Measurements from ENCODE around the gene PARD3B.

PARD3B gene

DNA sequence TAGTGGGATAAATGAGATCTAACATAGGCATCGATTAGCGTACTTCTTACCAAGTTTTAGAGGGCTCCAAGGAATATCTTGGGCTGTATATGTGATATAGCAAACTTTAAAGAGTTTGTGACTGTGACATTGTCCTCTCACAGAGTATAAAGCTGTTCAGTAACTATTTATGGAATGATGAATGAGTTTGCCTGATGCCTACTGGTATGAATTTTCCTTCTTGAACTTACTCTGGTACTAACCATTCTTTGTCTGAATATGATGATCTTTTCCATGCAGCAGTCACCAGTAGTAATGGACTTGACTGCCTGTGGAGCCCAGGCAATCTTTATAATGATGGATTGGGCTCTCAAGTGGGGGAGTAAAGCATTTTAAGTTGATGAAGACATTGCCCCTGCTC, 120.5 kb downstream of the PARD3B start:
- Histone ChIP-seq H3K4me1 (ENCODE audit: control insufficient read depth, low read length) (no peaks in the 10 kb centered on the region), H3K9me3 (ENCODE audit: control insufficient read depth, insufficient read depth, low read length) (no peaks in the 10 kb centered on the region), H4K20me1 (ENCODE audit: control insufficient read depth, insufficient read depth, low read depth, low read length) (no peaks in the 10 kb centered on the region), H3K79me2 (ENCODE audit: control insufficient read depth, low read length) (no peaks in the 10 kb centered on the region), H3K4me3 (ENCODE audit: low read length) (no peak overlapping the region), H3K9me2 (replicated peaks; ENCODE audit: control insufficient read depth, low read length) (no peaks in the 10 kb centered on the region; the same call in 1 of the 2 replicates), H3K27ac (ENCODE audit: low read depth, low read length) (no peak overlapping the region), H3F3A (ENCODE audit: control insufficient read depth, insufficient read depth) (no peaks in the 10 kb centered on the region), H3K4me2 (ENCODE audit: low read length) (no peak overlapping the region), H3K27me3 (ENCODE audit: control insufficient read depth, low read length) (no peaks in the 10 kb centered on the region), H3K36me3 (ENCODE audit: control insufficient read depth, low read length) (no peaks in the 10 kb centered on the region)
- TF ChIP-seq, protein P1, sequence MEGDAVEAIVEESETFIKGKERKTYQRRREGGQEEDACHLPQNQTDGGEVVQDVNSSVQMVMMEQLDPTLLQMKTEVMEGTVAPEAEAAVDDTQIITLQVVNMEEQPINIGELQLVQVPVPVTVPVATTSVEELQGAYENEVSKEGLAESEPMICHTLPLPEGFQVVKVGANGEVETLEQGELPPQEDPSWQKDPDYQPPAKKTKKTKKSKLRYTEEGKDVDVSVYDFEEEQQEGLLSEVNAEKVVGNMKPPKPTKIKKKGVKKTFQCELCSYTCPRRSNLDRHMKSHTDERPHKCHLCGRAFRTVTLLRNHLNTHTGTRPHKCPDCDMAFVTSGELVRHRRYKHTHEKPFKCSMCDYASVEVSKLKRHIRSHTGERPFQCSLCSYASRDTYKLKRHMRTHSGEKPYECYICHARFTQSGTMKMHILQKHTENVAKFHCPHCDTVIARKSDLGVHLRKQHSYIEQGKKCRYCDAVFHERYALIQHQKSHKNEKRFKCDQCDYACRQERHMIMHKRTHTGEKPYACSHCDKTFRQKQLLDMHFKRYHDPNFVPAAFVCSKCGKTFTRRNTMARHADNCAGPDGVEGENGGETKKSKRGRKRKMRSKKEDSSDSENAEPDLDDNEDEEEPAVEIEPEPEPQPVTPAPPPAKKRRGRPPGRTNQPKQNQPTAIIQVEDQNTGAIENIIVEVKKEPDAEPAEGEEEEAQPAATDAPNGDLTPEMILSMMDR (IDR thresholded peaks at IDR 0.05; ENCODE audit: low read depth, low read length, poor library complexity, severe bottlenecking) = no peak
- no peak for TF ChIP-seq EZH2phosphoT487 (IDR thresholded peaks at IDR 0.05; ENCODE audit: borderline replicate concordance, low read length)

DNA sequence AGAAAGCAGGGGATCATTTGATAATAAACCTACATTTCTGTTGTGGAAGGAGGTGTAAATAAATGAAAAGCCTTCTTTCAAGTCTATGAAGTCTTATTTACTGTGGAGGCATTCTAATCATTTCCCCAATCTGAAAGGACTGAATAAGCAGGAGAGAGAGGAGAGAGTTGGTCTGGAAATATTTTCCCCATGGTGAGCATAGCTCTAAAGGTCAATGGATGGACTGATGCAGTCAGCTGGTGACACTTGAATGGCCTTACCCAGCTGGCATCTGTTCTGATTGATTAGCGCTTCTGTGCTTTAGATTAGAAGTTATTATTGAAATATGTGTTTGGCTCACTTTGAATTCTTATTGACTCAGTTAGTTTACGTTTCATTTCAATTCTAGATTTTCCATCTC, 122.7 kb downstream of the PARD3B start:
- Histone ChIP-seq H3K27ac (ENCODE audit: low read depth, low read length) (no peak overlapping the region), H3K4me1 (ENCODE audit: control insufficient read depth, low read length) (no peaks in the 10 kb centered on the region), H3K27me3 (ENCODE audit: control insufficient read depth, low read length) (no peaks in the 10 kb centered on the region), H3K36me3 (ENCODE audit: control insufficient read depth, low read length) (no peaks in the 10 kb centered on the region), H3K9me3 (ENCODE audit: control insufficient read depth, insufficient read depth, low read length) (no peaks in the 10 kb centered on the region), H3K4me2 (ENCODE audit: low read length) (no peak overlapping the region), H3K4me3 (ENCODE audit: low read length) (no peak overlapping the region), H3K79me2 (ENCODE audit: control insufficient read depth, low read length) (no peaks in the 10 kb centered on the region), H4K20me1 (ENCODE audit: control insufficient read depth, insufficient read depth, low read depth, low read length) (no peaks in the 10 kb centered on the region), H3F3A (ENCODE audit: control insufficient read depth, insufficient read depth) (no peaks in the 10 kb centered on the region), H3K9me2 (replicated peaks; ENCODE audit: control insufficient read depth, low read length) (no peaks in the 10 kb centered on the region)
- TF ChIP-seq, protein P1 (IDR thresholded peaks at IDR 0.05; ENCODE audit: low read depth, low read length, poor library complexity, severe bottlenecking) = no peak
- TF ChIP-seq EZH2phosphoT487 (IDR thresholded peaks at IDR 0.05; ENCODE audit: borderline replicate concordance, low read length) = no peak

DNA sequence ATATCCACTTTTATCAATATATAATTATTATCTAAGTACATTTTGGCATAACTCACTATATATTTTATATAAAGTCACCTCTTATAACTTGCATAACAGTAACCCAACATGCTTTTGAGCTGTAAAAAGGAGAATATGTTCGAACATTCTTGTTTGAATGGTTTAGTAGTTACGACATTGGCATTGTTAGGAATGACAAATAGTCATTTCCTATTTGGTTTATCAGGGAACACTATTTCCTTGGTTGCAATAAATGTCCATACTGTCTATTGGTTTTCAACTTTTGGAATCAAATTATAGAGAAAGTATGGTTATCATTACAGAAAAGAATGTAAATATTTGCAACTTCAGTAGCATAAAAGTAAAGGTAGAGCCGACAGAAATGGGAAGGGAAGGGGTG, 124.1 kb downstream of the PARD3B start:
- TF ChIP-seq, protein P1 (IDR thresholded peaks at IDR 0.05; ENCODE audit: low read depth, low read length, poor library complexity, severe bottlenecking) = no peak
- TF ChIP-seq EZH2phosphoT487 (IDR thresholded peaks at IDR 0.05; ENCODE audit: borderline replicate concordance, low read length) = no peak
- no peaks in the 10 kb centered on the region for H4K20me1 ChIP-seq (ENCODE audit: control insufficient read depth, insufficient read depth, low read depth, low read length)
- no peak overlapping the region for H3K4me2 ChIP-seq (ENCODE audit: low read length)
- no peaks in the 10 kb centered on the region for H3K9me3 ChIP-seq (ENCODE audit: control insufficient read depth, insufficient read depth, low read length)
- H3F3A ChIP-seq (ENCODE audit: control insufficient read depth, insufficient read depth) = no peaks in the 10 kb centered on the region
- no peaks in the 10 kb centered on the region for H3K4me1 ChIP-seq (ENCODE audit: control insufficient read depth, low read length)
- H3K9me2 ChIP-seq (replicated peaks; ENCODE audit: control insufficient read depth, low read length) = no peaks in the 10 kb centered on the region
- H3K79me2 ChIP-seq (ENCODE audit: control insufficient read depth, low read length) = no peaks in the 10 kb centered on the region
- H3K4me3 ChIP-seq (ENCODE audit: low read length) = no peak overlapping the region
- no peaks in the 10 kb centered on the region for H3K27me3 ChIP-seq (ENCODE audit: control insufficient read depth, low read length)
- no peak overlapping the region for H3K27ac ChIP-seq (ENCODE audit: low read depth, low read length)
- no peaks in the 10 kb centered on the region for H3K36me3 ChIP-seq (ENCODE audit: control insufficient read depth, low read length)

DNA sequence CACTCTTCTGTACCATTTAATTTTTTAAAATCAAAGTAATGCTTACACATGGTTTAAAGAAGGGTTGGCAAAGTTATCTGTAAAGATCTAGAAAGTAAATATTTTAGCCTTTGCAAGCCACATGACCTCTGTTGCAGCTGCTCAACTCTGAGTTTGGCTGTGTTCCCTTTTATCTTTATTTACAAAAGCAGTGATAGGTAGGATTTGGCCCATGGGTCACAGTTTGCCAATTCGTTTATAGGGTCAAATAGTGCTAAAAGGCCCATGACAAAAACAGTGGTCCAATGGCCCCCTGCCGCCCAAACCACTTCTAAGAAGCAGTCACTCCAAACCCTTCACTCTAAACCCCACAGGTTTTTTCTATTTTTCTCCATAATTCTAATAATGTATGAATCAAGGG, 124.8 kb downstream of the PARD3B start:
- H3F3A ChIP-seq (ENCODE audit: control insufficient read depth, insufficient read depth) = no peaks in the 10 kb centered on the region
- no peaks in the 10 kb centered on the region for H3K9me3 ChIP-seq (ENCODE audit: control insufficient read depth, insufficient read depth, low read length)
- H3K4me2 ChIP-seq (ENCODE audit: low read length) = no peak overlapping the region
- H3K27me3 ChIP-seq (ENCODE audit: control insufficient read depth, low read length) = no peaks in the 10 kb centered on the region
- H3K36me3 ChIP-seq (ENCODE audit: control insufficient read depth, low read length) = no peaks in the 10 kb centered on the region
- no peaks in the 10 kb centered on the region for H3K9me2 ChIP-seq (replicated peaks; ENCODE audit: control insufficient read depth, low read length)
- no peaks in the 10 kb centered on the region for H3K4me1 ChIP-seq (ENCODE audit: control insufficient read depth, low read length)
- H3K4me3 ChIP-seq (ENCODE audit: low read length) = no peak overlapping the region
- no peaks in the 10 kb centered on the region for H3K79me2 ChIP-seq (ENCODE audit: control insufficient read depth, low read length)
- H4K20me1 ChIP-seq (ENCODE audit: control insufficient read depth, insufficient read depth, low read depth, low read length) = no peaks in the 10 kb centered on the region
- no peak for TF ChIP-seq EZH2phosphoT487 (IDR thresholded peaks at IDR 0.05; ENCODE audit: borderline replicate concordance, low read length)
- TF ChIP-seq, protein P1 (IDR thresholded peaks at IDR 0.05; ENCODE audit: low read depth, low read length, poor library complexity, severe bottlenecking) = no peak
- no peak overlapping the region for H3K27ac ChIP-seq (ENCODE audit: low read depth, low read length)
